ENCODE results near the gene TOMM34.

Gene TOMM34

DNA sequence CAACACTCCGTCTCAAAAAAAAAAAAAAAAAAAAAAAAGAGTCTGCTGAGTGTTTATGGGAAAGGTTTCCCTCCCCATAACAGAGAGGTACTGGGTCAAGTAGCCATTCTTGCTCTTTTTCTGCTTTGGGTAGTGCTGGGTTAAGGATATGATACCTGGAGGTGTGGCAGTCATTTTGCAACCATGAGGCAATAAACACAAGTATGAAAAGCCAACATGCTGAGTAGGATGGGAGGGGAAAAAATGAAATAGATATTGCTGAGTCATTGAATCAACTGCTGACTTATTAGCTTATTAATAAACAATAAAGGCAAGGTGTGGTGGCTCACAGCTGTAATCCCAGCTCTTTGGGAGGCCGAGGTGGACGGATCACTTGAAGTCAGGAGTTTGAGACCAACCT is 2.3 kb upstream of the TOMM34 start:
- no peak for DNase-seq (ENCODE audit: low read depth)

GRCh38 chr20:44961870-44962267 is 1.7 kb upstream of the TOMM34 start:
- no peak for DNase-seq (ENCODE audit: low read depth)

- no peak for DNase-seq (ENCODE audit: low read depth)
These were observed 1.0 kb upstream of the TOMM34 start for GRCh38 chr20:44961011-44961869.

DNA sequence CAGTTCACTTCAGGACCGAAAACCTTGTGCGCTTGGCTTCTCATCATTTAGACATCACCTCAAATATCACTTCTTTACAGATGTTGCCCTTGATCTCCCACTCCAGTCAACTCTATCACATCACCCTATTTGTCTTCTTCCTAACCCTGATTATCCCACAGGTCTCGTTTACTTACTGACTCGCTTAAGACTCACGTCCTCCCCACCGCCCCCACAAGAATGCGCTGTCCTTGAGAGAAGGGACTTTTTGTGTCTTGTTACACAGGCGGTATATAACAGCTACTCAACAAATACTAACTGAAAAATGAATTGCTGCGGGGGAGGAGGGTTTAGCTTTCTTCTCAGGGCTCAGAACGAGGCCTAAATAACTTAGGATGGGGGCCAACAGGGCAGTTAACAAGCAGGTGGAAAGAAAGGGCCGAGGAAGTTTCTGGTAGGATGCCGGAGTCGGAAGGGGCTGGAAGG is 527 bp downstream of the TOMM34 start:
- no peak for DNase-seq (ENCODE audit: low read depth)

DNA sequence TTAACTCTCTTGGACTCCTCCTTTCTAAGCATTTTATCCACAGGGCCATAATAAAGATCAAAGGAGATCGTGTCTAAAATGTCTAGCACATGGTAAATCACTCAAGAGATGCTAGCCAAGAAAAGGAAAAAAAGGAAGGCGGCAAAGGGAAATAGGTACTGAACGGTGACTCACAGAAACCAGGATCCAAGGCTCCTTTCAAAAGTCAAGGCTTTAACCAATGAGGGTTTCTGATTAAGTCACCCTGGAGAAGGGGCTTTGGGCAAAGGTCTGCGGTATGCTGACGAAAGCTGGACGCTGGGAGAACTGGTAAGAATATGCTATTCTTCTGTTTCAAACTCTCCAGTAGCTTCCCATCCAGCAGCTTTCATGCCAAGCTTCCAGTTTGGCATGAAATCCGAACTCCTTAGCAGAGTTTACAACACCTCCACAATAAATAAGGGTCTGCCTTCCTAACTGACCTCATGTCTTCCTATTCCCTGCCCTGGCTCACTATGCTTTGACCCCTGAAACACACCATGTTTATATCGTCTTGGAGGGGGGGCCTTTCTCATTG is 1.0 kb downstream of the TOMM34 start:
- DNase-seq (ENCODE audit: low read depth) = no peak

- no peak for DNase-seq (ENCODE audit: low read depth)
These were observed 1.9 kb downstream of the TOMM34 start for GRCh38 chr20:44958276-44958675.

GRCh38 chr20:44956410-44956809 is 3.8 kb downstream of the TOMM34 start:
- DNase-seq (ENCODE audit: low read depth) = no peak

- DNase-seq (ENCODE audit: low read depth) = no peak
These were observed 4.9 kb downstream of the TOMM34 start for GRCh38 chr20:44955270-44955669.

DNA sequence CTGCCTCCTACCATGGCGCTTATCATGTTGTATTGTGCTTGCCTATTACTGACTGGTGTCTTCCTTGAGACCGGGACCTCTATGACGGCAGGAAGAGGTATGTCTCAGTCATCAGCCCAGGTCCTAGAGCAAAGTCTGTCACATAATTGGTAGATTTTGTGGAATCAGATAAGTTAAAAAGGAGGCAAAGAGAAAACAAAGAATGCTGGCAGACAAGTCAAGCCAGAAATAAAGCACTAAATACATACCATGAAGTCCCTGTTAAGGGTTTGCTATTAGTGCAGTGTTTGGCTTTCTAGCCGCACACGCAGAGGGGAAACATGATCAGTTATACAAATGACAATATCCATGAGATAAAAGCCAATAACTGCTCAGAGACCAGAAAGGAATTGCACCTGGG is 6.0 kb downstream of the TOMM34 start:
- DNase-seq (ENCODE audit: low read depth) = no peak

DNA sequence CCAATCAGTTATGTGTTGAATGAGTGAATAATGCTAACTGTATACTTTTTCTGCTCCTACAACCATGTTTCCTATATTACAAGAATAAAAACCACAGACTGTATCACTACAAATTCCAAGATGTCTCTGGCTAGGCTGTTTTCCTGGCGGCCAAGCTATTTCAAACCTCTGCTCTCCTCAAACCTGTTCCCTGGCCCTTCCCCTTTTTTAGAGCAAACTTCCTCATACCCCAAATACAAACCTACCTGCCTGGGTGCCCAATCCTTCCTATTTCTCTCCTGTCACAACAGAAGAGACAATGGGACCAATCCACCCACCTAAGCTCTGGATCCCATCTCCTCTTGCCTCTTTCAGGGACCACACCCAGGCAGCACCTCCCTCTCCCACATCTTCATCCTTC is 7.5 kb downstream of the TOMM34 start:
- DNase-seq (ENCODE audit: low read depth) = no peak

DNA sequence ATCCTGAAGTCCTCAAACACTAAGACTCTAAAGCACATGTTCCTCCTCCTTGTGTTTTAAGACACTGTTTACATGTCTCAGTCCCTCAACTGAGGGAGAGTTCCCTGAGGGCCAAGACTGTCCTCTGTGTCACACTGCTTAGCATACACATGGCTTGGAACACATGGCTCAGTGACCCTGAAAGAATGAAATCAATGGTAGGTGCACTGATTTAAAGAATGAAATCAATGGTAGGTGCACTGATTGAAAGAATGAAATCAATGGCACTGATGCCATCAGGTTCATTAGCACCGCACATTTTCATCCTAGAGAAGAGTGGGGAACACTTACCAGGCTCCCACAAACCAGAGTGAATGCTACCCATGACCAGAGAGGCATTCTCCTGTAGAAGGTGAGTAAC is 9.8 kb downstream of the TOMM34 start:
- DNase-seq (ENCODE audit: low read depth) = no peak

DNA sequence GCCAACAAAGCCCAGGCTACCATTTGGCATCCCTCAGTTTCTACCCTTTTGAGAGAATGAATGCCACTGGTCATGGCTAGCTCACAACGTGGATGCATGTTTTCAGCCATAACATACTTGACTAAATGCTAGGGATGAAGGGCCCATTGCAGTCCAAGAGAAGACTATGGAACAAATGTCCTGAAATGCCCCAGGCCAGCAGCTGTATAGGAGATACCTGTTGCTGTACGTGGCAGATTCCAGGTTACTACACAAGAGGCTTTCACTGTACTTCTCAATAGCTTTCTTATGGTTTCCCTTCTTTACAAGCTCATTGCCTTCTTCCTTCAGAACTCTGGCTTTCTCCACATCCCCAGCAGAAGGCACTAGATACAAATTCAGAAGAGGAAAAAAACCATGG is 11.7 kb downstream of the TOMM34 start:
- DNase-seq (ENCODE audit: low read depth) = no peak

GRCh38 chr20:44948107-44948506 is 12.1 kb downstream of the TOMM34 start:
- no peak for DNase-seq (ENCODE audit: low read depth)

GRCh38 chr20:44946271-44946852 is 13.8 kb downstream of the TOMM34 start:
- no peak for DNase-seq (ENCODE audit: low read depth)

DNA sequence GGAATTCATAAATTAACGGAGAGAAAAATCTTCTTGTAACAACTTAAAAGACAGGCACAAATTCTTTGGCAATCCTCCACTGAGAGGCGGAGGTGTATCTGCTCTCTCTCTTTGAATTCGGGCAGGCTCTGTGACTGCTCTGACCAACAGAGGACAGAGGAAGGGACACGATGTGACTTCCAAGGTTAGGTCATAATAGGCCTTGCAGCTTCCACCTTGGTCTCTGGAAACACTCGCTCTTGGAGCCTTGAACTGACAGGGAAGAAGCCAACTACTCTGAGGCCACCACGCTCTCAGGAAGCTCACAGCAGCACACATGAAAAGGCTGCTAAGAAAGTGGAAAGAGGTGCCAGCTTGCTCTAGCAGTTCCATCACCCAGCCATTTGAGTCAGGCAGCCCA is 14.9 kb downstream of the TOMM34 start:
- no peak for DNase-seq (ENCODE audit: low read depth)

DNA sequence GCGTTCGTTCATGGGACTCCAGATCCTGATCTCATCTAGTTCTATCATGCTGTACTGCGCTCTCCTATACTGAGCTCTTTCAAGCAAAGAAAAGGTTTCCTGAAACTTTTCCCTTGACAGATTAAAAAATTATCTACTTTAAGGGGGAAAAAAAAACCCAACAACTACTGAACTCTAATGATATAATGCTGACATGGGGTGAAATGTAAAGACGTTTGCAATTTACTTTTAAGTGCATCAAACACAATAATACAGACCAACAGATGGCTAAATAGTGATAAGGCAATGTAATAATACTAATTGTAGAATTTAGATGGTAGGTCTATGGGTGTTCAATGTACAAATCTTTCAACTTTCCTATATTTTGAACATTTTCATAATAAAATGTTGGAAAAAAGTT is 16.4 kb downstream of the TOMM34 start:
- DNase-seq (ENCODE audit: low read depth) = no peak

DNA sequence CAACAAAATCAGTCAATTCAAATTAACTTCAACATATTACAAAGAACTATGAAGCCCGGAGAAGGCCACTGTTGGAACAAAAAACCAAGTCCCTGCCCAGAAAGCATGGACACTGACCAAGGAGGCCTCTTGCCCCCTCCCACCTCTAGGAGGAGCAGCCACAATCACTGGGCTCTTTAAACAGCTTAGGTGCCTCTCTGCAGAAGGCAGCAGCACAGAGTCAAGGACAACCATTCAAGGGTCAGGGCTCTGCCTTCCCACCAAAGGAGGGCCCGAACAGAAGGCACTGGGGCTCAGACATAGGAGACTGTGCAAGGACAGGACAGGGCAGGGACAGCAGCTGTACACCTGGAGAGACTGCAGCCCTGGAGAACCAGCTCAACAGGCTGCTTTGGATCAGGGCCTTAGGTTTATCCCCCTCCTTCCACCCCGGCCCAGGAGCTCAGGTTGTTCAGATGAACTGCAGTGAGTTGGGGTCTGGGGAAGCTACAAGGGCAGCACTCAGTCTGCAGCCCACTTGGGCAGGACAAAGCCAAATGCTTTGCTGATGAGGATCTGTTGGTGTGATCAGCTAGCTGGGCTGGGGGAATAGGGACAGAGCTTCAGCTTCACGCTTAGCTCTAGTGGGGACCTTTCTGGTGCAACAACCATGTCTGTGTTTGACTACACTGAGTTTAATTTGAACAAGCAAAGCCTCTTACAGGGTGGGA is 17.8 kb downstream of the TOMM34 start:
- no peak for DNase-seq (ENCODE audit: low read depth)

GRCh38 chr20:44941120-44941691 is 19.0 kb downstream of the TOMM34 start:
- no peak for DNase-seq (ENCODE audit: low read depth)

- no peak for DNase-seq (ENCODE audit: low read depth)
These were observed 21.6 kb downstream of the TOMM34 start for GRCh38 chr20:44938637-44939036.

DNA sequence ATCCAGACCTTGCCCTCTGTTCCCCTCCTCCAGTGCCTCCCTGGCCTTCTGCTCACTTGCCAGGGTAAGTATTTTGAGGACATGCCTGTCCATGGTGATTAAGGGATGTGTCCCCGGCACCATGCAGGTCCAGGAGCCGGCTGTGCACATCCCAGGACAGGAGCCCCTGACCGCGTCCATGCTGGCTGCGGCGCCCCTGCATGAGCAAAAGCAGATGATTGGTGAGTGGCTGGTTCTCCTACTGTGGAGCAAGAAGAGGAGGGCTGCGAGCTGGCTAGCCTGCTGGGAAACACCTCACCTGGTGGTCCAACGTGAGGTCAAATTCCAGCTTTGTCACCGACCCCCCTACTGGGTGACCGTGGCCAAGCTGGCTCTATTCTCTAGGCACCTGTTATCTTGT is 23.7 kb downstream of the TOMM34 start:
- no peak for DNase-seq (ENCODE audit: low read depth)

GRCh38 chr20:44932916-44933315 is 27.3 kb downstream of the TOMM34 start:
- DNase-seq (ENCODE audit: low read depth) = no peak

DNA sequence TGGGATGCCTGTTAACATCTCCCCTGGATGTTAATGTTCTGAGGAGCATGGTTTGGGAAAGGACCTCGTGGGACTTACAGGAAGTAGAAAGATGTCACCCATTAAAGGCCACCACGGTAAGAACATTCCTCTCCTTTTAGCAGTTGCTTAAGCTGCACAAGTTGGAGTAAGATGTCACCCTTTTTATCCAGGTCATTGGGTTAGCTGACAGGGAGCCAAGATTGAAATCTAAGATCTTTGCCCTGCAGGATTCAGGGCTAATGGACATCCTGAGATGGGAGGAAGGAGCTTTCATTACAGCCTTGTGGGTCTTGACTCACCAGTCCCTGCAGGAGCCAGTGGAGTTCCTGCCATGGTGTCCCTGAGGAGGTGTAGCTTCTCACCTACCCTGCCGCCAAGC is 28.3 kb downstream of the TOMM34 start:
- DNase-seq (ENCODE audit: low read depth) = no peak

Measured in HS-27A (cell line).